K562 (cell line): ENCODE data around the gene MAP3K7CL.

Experiments used
- ELF4 ChIP-seq: fragments of 450-650 bp; formaldehyde crosslinking; IDR thresholded peaks from 2 replicates; pipeline ENCODE4 v1.4.0; 2022; ENCODE audit warnings: missing genetic modification characterization
- EZH2 ChIP-seq: IDR thresholded peaks from 2 replicates; pipeline ENCODE4 v1.6.1; 2012; ENCODE audit warnings: low read depth, mild to moderate bottlenecking, inconsistent platforms, low read length, borderline replicate concordance
- RBM22 ChIP-seq: fragments of 200-400 bp; formaldehyde crosslinking; IDR thresholded peaks from 2 replicates; pipeline ENCODE4 v1.6.1; 2018; ENCODE audit warnings: low read length, low read depth; ENCODE audit not compliant: poor library complexity, severe bottlenecking

DNA sequence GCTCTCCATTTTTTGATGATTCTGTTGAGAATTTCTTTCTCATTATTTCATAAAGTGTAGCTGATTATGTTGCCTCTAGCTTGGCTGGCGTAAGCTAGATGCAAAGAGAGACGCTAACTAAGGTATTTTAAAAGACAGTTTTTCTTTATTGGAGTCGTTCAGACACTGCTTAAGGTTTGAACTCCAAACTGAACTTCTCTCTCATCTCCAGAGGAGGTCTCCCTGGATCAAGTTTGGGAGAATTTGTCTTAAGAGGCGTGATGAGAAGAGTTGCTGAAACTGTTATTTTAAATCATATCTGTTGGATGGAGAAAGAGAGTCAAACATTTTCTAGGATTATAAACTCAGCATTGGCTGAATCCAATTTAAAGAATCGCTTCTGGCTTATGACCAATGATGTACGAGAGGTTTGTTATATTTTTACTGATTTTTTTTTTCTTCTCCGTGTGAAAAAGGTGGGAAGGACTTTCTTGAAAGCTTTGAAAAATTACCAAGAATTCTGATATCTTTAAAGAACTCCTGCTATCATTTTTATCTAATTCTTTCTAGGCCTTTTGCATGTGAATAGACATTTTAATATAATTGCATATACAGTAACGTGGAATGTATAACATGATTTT is 34.0 kb downstream of the MAP3K7CL start:
- TF ChIP-seq RBM22 = no peak
- no peak for TF ChIP-seq ELF4
- no peak for TF ChIP-seq EZH2
